Panc1 (cell line): ENCODE data around the gene HECA. TPM values are rescaled to one million over a fixed set of nuclear protein-coding genes. Genes with fewer than 3 reads are reported as not detected.

Experiments
- ATAC-seq: fragments of 200-7000 bp; cut with Tn5 transposase; 2 replicates; pipeline ENCODE4 v1.9.1; 2020; ENCODE audit warnings: mild to moderate bottlenecking, moderate library complexity
- BruUV-seq: library from RNA; stranded (reverse); fragments of 400-500 nt; replicated peaks from 2 replicates; lab custom pipeline; 2021; lab: Mats Ljungman, UMichigan
- CTCF ChIA-PET: fragments of 300-600 bp; sonication (Branson Sonifier 250); formaldehyde crosslinking; loops from one replicate; lab custom pipeline; 2022; ENCODE audit warnings: antibody characterized with exemption; lab: Charles Lee
- POLR2A ChIA-PET: fragments of 300-600 bp; sonication (Branson Sonifier 250); formaldehyde crosslinking; loops from one replicate; lab custom pipeline; 2022; ENCODE audit warnings: antibody characterized with exemption; lab: Charles Lee
- DNase-seq: peaks from one replicate; pipeline ENCODE4 v3.0.0-alpha.2; 2010; ENCODE audit warnings: low read depth, low spot score
- H3K27ac ChIP-seq: 2 replicates; pipeline ENCODE4 v1.5.1; 2011; ENCODE audit warnings: mild to moderate bottlenecking, low read length, inconsistent platforms
- H3K27me3 ChIP-seq: fragments of 200-500 bp; sonication (Bioruptor generic); 2 replicates; pipeline ENCODE4 v1.6.0; 2014; ENCODE audit warnings: low read length, inconsistent platforms; ENCODE audit not compliant: control insufficient read depth, insufficient read depth
- H3K36me3 ChIP-seq: fragments of 200-500 bp; sonication (Bioruptor generic); 2 replicates; pipeline ENCODE4 v1.5.1; 2014; ENCODE audit warnings: inconsistent platforms, mild to moderate bottlenecking, low read length, moderate library complexity; ENCODE audit not compliant: control insufficient read depth, insufficient read depth
- H3K4me1 ChIP-seq: 2 replicates; pipeline ENCODE4 v1.5.1; 2011; ENCODE audit warnings: inconsistent platforms, mild to moderate bottlenecking, low read length, moderate library complexity; ENCODE audit not compliant: control insufficient read depth, insufficient read depth
- H3K4me3 ChIP-seq, 2 experiments: 2 replicates each; pipeline ENCODE4 v1.5.1; 2011 to 2012; ENCODE audit warnings: low read depth in 2 of 2, low read length in 2 of 2, mild to moderate bottlenecking in 2 of 2, inconsistent platforms in 1 of 2, moderate library complexity in 1 of 2
- H3K9me3 ChIP-seq: fragments of 200-500 bp; sonication (Bioruptor generic); 2 replicates; pipeline ENCODE4 v1.5.1; 2014; ENCODE audit warnings: low read depth, mild to moderate bottlenecking, inconsistent platforms, low read length, moderate library complexity; ENCODE audit not compliant: control insufficient read depth, insufficient read depth
- POLR2AphosphoS5 ChIP-seq: IDR thresholded peaks from 2 replicates; pipeline ENCODE4 v1.6.1; 2012; ENCODE audit warnings: mild to moderate bottlenecking, low read depth, low read length, moderate library complexity
- REST ChIP-seq, 2 experiments: IDR thresholded peaks; 2 replicates each; pipeline ENCODE4 v1.6.1; 2011 to 2012; ENCODE audit warnings: low read depth in 2 of 2, control low read depth in 1 of 2, low read length in 1 of 2, mild to moderate bottlenecking in 1 of 2, moderate library complexity in 1 of 2; ENCODE audit not compliant: insufficient read depth in 1 of 2
- SIN3A ChIP-seq: IDR thresholded peaks from 2 replicates; pipeline ENCODE4 v1.6.1; 2012; ENCODE audit warnings: low read depth, mild to moderate bottlenecking, low read length, moderate library complexity, borderline replicate concordance; ENCODE audit not compliant: insufficient read depth
- TCF7L2 ChIP-seq: IDR thresholded peaks from 2 replicates; pipeline ENCODE4 v1.6.1; 2011; ENCODE audit warnings: mild to moderate bottlenecking, low read depth, low read length, inconsistent platforms
- in situ Hi-C: cut with HindIII; loops from 2 replicates; pipeline ENCODE4 v1.10.0; 2016; ENCODE audit warnings: low sequenced_read_pairs, low pct_unique_long_range_greater_than_20kb
- intact Hi-C: fragments of 100-400 bp; cut with micrococcal nuclease; formaldehyde crosslinking; loops from one replicate; pipeline ENCODE4 v1.10.0; 2022; ENCODE audit not compliant: unreplicated experiment
- total RNA-seq: library from RNA; stranded (reverse); gene quantifications from one replicate; pipeline ENCODE4 v1.2.1, GENCODE V29; 2021; ENCODE audit not compliant: unreplicated experiment
- TF ChIP-seq, protein P1 (sequence below): fragments of 450-650 bp; IDR thresholded peaks from 2 replicates; pipeline ENCODE4 v1.5.1; 2017; ENCODE audit warnings: mild to moderate bottlenecking

HECA gene
- total RNA-seq, 1 experiment from 2014 or later = 3.9 TPM

DNA sequence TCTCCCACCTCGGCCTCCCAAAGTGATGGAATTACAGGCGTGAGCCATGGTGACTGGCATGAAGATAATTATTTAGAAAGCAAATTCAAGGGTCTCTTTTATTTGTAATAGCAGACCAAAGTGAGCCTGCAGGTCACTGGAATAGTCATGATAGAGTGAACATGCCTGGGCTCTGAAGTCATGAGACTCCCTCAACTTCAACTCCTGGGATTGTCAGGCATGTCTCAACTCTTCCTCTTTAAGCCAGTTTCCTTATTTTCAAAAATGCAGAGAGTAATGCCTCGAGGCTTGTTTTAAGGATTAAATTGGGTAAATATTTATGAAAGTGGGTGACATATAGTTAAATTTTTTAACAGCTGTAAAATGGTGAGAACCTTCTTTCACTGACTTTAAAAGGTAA, 22.7 kb upstream of the HECA start:
- no peak for TF ChIP-seq POLR2AphosphoS5
- TF ChIP-seq, protein P1, sequence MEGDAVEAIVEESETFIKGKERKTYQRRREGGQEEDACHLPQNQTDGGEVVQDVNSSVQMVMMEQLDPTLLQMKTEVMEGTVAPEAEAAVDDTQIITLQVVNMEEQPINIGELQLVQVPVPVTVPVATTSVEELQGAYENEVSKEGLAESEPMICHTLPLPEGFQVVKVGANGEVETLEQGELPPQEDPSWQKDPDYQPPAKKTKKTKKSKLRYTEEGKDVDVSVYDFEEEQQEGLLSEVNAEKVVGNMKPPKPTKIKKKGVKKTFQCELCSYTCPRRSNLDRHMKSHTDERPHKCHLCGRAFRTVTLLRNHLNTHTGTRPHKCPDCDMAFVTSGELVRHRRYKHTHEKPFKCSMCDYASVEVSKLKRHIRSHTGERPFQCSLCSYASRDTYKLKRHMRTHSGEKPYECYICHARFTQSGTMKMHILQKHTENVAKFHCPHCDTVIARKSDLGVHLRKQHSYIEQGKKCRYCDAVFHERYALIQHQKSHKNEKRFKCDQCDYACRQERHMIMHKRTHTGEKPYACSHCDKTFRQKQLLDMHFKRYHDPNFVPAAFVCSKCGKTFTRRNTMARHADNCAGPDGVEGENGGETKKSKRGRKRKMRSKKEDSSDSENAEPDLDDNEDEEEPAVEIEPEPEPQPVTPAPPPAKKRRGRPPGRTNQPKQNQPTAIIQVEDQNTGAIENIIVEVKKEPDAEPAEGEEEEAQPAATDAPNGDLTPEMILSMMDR = no peak
- no peak for ATAC-seq
- POLR2A ChIA-PET = no interaction called here

GRCh38 chr6:139112561-139112960, 22.3 kb upstream of the HECA start:
- DNase-seq (no peak), ATAC-seq (no peak)
- BruUV-seq = no TSS peak
- intact Hi-C loops = no loop called here
- Histone ChIP-seq H3K9me3 (no peaks in the 10 kb centered on the region), H3K27me3 (peaks cover 10% of the 10 kb centered on the region), H3K36me3 (no peaks in the 10 kb centered on the region), H3K4me1 (no peaks in the 10 kb centered on the region), H3K4me3 (no peak overlapping the region), H3K27ac (no peak overlapping the region)
- in situ Hi-C loops = no loop called here
- TF ChIP-seq REST (IDR thresholded peaks at IDR 0.05; ENCODE audit: insufficient read depth in 1 of 2, low read depth in 2 of 2, low read length in 1 of 2) = no peak
- TF ChIP-seq, protein P1 = no peak
- TF ChIP-seq SIN3A = no peak
- TF ChIP-seq POLR2AphosphoS5 = no peak
- TF ChIP-seq TCF7L2 = no peak
- POLR2A ChIA-PET = no interaction called here
- CTCF ChIA-PET = no interaction called here

More for the DNA sequence above, 22.7 kb upstream of the HECA start:
- in situ Hi-C loops (no loop called here), intact Hi-C loops (no loop called here)
- Histone ChIP-seq H3K9me3 (no peaks in the 10 kb centered on the region), H3K27ac (no peak overlapping the region), H3K27me3 (peaks cover 10% of the 10 kb centered on the region), H3K36me3 (no peaks in the 10 kb centered on the region), H3K4me1 (no peaks in the 10 kb centered on the region), H3K4me3 (no peak overlapping the region)
- CTCF ChIA-PET = no interaction called here
- no TSS peak for BruUV-seq
- DNase-seq = no peak
